Liver (tissue), 3 donors: ENCODE results near the gene TMEM154.

ENCODE experiments used
- CTCF ChIP-seq: fragments of 150-350 bp; IDR thresholded peaks from 2 replicates; pipeline ENCODE4 v1.5.1; 2017; ENCODE audit warnings: improper control_type of control experiment, low read depth, low read length; ENCODE audit not compliant: missing input control
- SP1 ChIP-seq: IDR thresholded peaks from 2 replicates; pipeline ENCODE4 v1.6.1; 2018; ENCODE audit warnings: antibody characterized with exemption, mild to moderate bottlenecking
- donor health status: healthy.
- donor health status: healthy.

GRCh38 chr4:152655272-152656129 is 24.3 kb downstream of the TMEM154 start:
- TF ChIP-seq CTCF (no peak), SP1 (no peak)
